HG03064 (cell line): ENCODE results near the gene PBX1.

Experiments
- ATAC-seq: cut with Tn5 transposase; IDR thresholded peaks from one replicate; pipeline ENCODE4 v1.9.1; 2021; ENCODE audit warnings: low read depth; ENCODE audit not compliant: unreplicated experiment

Gene PBX1

GRCh38 chr1:164689672-164690511 lies 130.9 kb downstream of the PBX1 start:
- no peak for ATAC-seq

DNA sequence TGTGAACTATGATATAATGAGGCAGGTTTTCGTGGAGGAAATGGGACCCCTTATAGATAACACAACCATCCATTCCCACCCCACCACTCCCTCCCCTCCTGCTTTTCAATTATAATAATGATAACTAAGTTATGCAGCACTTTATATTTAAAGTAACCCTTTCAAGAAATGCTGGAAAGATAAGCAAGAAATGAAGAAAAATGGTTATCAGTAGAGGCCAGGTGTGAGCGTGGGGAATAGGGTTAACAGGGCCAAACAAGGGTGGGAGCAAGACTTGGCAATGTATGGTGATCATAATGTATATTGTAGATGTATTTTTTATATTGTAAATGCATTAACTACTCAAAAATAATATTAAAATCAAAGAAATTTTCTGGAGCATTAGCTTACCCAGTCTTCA lies 133.4 kb downstream of the PBX1 start:
- no peak for ATAC-seq

GRCh38 chr1:164693564-164694359 lies 134.8 kb downstream of the PBX1 start:
- ATAC-seq = no peak

GRCh38 chr1:164694505-164694904 lies 135.5 kb downstream of the PBX1 start:
- ATAC-seq = no peak

GRCh38 chr1:164695956-164696665 lies 137.1 kb downstream of the PBX1 start:
- ATAC-seq = no peak

- ATAC-seq = no peak
Observed at GRCh38 chr1:164699815-164700491, 141.0 kb downstream of the PBX1 start.

DNA sequence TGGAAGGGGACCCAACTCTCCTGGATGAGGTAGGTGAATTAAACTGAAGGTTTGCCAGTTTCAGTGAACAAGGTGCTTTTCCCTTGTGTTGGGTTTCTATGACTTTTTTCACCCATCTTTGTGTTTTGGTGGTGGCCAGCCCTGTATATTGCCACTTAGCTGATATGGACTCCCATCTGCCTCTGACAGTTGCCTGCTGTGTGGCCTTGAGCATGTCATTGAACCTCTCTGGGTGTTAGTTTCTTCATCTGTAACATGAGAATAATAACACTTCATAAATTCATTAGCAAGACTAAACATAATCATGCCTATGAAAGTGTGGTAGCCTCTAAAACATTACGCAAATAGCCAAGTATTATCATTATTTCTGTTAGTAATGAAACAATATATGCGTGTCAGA lies 141.7 kb downstream of the PBX1 start:
- no peak for ATAC-seq

GRCh38 chr1:164701189-164701761 lies 142.3 kb downstream of the PBX1 start:
- no peak for ATAC-seq

- no peak for ATAC-seq
Observed at GRCh38 chr1:164702216-164702615, 143.2 kb downstream of the PBX1 start.

DNA sequence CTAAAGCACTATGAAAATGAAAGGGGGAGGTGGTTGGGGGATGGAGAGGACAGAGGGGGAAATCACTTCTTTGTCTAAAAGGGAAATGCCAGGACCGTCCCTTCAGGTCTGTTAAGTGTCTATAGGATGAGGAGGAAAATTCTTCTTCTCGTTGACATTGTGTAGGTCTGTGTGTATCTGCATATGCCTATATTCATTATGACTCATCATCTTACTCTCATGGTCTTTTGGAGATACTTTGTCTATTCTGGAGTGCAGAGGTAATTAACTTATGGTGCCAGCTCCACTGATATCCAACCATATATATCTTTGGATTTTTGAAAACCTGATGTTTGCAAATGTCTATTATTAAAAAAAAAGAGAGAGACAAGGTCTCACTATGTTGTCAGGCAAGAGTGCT lies 143.7 kb downstream of the PBX1 start:
- no peak for ATAC-seq

GRCh38 chr1:164703463-164703862 lies 144.5 kb downstream of the PBX1 start:
- no peak for ATAC-seq

- no peak for ATAC-seq
Observed at GRCh38 chr1:164703960-164704411, 145.0 kb downstream of the PBX1 start.

DNA sequence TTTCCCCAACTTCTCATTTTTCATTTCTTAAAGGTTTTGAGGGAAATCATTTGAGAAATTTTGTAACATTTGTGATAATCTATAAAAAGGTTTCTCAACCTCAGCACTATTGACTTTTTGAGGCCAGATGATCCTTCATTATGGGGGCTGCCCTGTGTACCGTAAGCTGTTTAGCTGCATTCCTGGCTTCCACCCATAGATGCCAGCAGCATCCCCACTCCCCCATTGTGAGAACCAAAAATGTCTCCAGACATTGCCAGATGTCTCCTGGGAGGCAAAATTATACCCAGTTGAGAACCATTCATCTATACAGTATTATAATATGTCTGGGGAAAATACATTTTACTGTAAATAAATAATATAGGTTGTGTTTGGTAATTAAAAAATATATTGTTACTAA lies 146.0 kb downstream of the PBX1 start:
- no peak for ATAC-seq

- no peak for ATAC-seq
Observed at GRCh38 chr1:164706606-164706987, 147.6 kb downstream of the PBX1 start.

DNA sequence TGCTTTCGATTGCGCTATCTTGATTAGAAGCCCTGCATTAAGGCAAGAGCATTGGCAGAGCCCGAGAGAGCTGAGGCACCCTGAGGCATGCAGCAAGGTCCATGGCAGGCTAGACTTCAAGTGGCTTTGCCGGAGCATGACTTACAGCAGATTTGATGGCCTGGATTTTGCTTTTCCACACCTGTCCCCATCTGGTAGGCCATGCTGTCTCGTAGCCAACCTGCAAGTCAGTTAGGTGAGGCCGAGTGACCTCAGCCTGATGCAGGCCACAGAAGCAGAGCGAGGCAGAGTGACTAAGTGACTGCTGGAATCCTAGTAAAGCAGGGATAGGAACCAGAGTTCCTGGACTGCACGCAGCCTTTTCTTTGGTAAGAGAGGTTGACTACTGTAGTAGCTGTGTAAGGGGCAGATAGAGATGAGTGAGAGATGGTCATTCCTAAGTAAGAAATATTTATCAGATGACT lies 148.9 kb downstream of the PBX1 start:
- ATAC-seq = no peak

DNA sequence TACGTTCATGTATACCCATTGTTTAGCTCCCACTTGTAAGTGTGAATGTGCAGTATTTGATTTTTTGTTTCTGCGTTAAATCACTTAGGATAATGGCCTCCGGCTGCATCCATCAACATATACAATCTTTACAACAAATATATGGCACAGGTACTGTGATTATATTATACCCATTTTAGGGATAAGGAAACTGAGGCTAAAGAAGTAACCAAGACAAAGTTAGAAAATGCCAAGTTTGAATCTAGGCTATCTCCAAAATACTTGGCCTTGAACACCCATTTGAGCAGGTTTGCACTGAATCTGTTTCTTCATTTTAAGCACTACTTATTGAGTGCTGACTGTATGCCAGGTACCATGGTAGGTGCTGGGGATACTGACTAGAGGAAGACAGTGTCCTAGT lies 149.6 kb downstream of the PBX1 start:
- ATAC-seq = no peak

DNA sequence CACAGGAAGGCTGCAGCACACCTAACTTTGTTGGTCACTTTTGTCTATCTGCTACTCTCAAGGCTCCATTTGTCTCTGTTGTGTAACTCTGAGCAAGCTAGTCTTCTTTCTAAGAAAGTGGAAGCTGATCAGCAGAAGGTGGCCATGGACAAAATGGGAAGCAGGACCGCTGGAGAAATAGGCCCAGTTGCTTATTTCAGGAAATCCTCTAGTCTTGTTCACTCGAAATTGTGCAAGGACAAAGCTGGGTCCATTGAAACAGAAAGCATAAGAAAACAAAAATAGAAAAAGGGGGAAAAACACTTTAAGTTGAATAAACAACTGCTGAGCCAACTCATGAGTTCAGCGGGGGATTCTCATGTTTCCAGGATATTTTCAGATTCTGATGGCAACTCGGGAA lies 150.1 kb downstream of the PBX1 start:
- no peak for ATAC-seq

DNA sequence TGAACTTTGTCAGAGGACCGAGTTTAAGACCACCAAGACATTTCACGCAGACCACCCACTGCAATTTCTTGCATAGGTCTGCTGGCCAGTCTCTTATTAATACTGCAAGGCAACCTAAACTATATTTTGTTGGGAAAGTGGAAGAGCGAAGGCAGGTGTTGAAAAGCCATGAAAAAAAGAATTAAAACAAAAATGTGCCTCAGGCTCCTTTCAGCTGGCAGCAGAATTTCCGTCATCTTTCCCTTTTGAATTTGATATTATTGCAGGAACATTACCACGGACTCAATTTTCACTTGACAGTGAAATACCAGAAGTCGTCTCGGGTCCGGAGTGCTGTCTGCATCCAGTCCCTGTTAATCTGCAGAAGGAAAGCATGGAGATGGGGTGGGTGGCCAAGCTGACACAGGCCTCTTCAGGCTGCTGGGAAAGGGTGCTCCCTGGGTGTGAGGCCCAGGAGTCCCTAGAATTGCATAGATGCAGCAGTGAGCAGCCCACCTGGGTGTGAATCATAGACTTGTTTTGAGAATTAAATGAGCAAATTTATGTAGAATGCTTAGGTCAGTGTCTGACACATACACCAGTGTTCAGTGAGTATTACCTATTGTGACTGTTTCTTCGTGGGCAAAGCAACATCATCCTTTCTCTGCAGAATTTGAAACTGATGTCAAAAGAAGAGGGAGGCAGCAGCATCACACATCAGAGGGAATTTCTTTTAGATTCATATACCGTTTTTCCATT lies 150.7 kb downstream of the PBX1 start:
- ATAC-seq = no peak
